Right lobe of liver (tissue), 4 donors: ENCODE measurements around the gene SDK1.

Experiments used
- CTCF ChIP-seq, 4 donors: fragments of 200-600 bp in 3 of 4; fragments of 450-650 bp in 1 of 4; IDR thresholded peaks; one replicate each; pipeline versions ENCODE4 v1.5.1 to v1.8.0; 2016 to 2022; ENCODE audit warnings: antibody characterized with exemption in 4 of 4, mild to moderate bottlenecking in 2 of 4
- POLR2A ChIP-seq: fragments of 450-650 bp; IDR thresholded peaks from one replicate; pipeline ENCODE4 v1.6.1; 2017; ENCODE audit warnings: antibody characterized with exemption, mild to moderate bottlenecking
- donor health status: DM: no; HTN: no; CAD: no.
- donor health status: DM: no; HTN: no; CAD: no.
- donor health status: DM: no; HTN: yes; CAD: no.

DNA sequence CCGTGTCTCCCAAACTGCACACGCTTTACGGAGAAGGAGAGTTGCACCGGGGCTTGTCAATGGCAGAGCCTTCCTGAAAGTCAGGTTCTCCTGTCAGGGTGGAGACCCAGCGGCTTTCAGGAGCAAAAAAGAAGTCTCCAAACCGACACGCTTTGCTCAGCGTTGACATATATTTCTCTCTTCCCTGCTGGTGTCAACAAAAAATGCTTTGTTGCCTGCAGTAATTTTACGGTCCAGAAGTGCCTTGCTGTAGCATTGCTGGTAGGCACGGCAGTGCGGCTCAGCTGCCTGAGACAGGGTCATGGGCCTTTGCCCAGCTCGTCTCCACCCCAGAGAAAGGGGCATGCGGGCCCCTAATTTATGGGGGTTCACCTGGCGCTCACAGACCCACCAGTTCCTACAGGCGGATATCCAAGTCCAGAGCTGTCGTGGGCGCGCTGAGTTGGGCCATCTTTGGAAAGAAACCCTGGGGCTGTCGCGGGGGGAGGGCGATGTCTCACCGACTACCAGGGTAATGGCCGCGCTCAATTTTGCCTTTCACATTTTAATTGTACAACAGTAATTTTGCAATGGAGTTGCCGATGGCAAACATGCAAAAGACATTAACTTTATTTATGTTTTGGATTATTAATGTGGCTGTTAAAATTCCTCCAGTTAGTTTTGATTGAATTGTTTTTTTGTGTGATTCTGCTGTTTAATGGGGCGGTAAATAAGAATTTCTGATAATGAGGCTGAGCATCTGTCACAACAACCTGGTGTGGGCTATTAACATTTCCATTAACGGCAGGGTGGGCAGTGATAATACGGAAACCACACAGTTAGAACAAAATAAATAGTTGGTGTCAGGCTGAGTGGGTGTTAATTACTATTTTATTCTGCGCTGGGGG is 902.8 kb downstream of the SDK1 start:
- TF ChIP-seq CTCF (IDR thresholded peaks at IDR 0.05) (no peak), POLR2A (no peak)
